ENCODE results near the gene SREBF1.

The SREBF1 gene

DNA sequence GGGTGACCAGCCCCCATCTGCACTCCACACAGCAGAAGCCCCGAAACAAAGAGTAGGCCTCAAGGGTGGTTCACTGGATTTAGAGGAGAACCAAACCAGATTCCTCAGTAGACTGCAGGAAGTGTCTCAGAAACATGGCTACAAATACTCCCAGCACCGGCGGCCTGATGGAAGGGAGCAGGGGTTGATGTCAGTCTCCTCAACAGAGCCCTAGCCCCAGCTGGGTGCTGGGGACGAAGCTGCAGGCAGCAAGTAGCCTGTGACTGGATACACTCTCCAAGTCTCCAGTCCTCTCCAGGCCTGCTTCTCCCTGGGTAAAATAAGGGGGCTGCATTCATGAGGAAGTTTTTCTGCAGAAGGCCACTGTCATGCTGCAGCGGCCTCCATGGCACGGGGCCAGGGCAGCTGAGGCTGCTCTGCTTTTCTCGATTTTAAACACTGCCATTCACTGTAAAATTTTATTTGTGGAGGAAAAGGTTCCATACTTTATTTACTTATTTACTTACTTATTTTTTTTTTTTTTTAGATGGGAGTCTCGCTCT, 36.7 kb upstream of the SREBF1 start:
- Histone ChIP-seq H3F3A (ENCODE audit: low read depth) (no peaks in the 10 kb centered on the region), H3K4me1 (ENCODE audit: insufficient read depth, low read length, poor library complexity, severe bottlenecking) (peaks cover 4% of the 10 kb centered on the region), H3K36me3 (ENCODE audit: insufficient read depth, low read length) (peaks cover 16% of the 10 kb centered on the region; the same call in 1 of the 2 replicates), H3K9ac (ENCODE audit: low read depth, low read length, poor library complexity, severe bottlenecking) (no peak overlapping the region), H3K9me3 (ENCODE audit: insufficient read depth, low read depth, low read length) (no peaks in the 10 kb centered on the region), H3K9me2 (replicated peaks; ENCODE audit: low read depth, low read length) (no peaks in the 10 kb centered on the region), H3K27me3 (ENCODE audit: insufficient read depth, low read length, poor library complexity, severe bottlenecking) (no peaks in the 10 kb centered on the region), H3K79me2 (ENCODE audit: insufficient read depth, low read length) (no peaks in the 10 kb centered on the region), H2AFZ (ENCODE audit: low read length) (no peak overlapping the region), H3K4me3 (ENCODE audit: low read length, poor library complexity, severe bottlenecking) (no peak overlapping the region), H3K4me2 (ENCODE audit: low read depth, low read length, poor library complexity, severe bottlenecking) (no peak overlapping the region), H4K20me1 (ENCODE audit: insufficient read depth, low read length, poor library complexity, severe bottlenecking) (no peaks in the 10 kb centered on the region)
- TF ChIP-seq, protein P1, sequence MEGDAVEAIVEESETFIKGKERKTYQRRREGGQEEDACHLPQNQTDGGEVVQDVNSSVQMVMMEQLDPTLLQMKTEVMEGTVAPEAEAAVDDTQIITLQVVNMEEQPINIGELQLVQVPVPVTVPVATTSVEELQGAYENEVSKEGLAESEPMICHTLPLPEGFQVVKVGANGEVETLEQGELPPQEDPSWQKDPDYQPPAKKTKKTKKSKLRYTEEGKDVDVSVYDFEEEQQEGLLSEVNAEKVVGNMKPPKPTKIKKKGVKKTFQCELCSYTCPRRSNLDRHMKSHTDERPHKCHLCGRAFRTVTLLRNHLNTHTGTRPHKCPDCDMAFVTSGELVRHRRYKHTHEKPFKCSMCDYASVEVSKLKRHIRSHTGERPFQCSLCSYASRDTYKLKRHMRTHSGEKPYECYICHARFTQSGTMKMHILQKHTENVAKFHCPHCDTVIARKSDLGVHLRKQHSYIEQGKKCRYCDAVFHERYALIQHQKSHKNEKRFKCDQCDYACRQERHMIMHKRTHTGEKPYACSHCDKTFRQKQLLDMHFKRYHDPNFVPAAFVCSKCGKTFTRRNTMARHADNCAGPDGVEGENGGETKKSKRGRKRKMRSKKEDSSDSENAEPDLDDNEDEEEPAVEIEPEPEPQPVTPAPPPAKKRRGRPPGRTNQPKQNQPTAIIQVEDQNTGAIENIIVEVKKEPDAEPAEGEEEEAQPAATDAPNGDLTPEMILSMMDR (conservative IDR thresholded peaks at IDR 0.05; ENCODE audit: low read length), result no peak
- no peak for TF ChIP-seq EZH2phosphoT487 (IDR thresholded peaks at IDR 0.05; ENCODE audit: borderline replicate concordance)

DNA sequence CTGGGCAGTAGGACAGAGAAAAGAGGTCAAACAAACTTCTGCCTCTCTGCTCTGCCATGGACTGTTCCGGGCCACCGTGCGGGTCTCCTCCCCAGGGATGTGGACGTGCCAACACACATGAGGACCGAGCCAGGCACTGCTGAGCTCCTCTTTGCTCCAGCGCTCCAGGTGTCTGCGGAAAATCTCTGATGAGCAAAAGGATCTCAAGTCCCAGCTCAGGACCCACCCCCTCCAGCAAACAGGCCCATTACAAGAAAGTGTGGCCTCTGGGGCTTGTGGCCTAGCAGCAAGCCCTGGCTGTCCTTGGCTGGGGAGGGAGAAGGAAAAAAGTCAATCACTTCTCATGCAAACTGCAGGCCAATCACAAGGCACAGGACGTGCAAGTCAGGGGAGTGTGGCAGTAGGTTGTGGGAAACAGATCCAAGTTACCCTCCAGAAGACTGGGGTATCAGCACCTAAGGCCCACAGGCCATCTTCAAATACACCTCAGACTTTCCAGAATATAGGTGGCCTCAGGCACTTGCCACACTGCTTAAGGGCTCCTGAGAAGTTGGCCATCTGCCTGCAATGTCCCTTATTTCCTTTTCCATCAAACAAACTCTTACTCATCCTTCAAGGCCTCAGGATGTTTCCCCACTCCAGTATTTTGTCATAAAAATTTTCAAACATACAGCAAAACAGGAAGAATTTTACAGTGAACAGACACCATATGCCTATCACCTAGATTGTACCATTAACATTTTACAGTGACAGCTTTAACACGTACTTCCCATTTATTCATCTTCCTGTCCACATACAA, 36.0 kb upstream of the SREBF1 start:
- peaks cover 10% of the 10 kb centered on the region; the same call in 1 of the 2 replicates for H3K36me3 ChIP-seq (ENCODE audit: insufficient read depth, low read length)
- no peaks in the 10 kb centered on the region for H4K20me1 ChIP-seq (ENCODE audit: insufficient read depth, low read length, poor library complexity, severe bottlenecking)
- H3K9me3 ChIP-seq (ENCODE audit: insufficient read depth, low read depth, low read length), result no peaks in the 10 kb centered on the region
- H3K9ac ChIP-seq (ENCODE audit: low read depth, low read length, poor library complexity, severe bottlenecking), result no peak overlapping the region
- peaks cover 4% of the 10 kb centered on the region for H3K4me1 ChIP-seq (ENCODE audit: insufficient read depth, low read length, poor library complexity, severe bottlenecking)
- no peaks in the 10 kb centered on the region for H3K79me2 ChIP-seq (ENCODE audit: insufficient read depth, low read length)
- no peak overlapping the region for H3K4me2 ChIP-seq (ENCODE audit: low read depth, low read length, poor library complexity, severe bottlenecking)
- H2AFZ ChIP-seq (ENCODE audit: low read length), result no peak overlapping the region
- no peaks in the 10 kb centered on the region for H3K9me2 ChIP-seq (replicated peaks; ENCODE audit: low read depth, low read length)
- TF ChIP-seq, protein P1 (conservative IDR thresholded peaks at IDR 0.05; ENCODE audit: low read length), result no peak
- TF ChIP-seq EZH2phosphoT487 (IDR thresholded peaks at IDR 0.05; ENCODE audit: borderline replicate concordance), result no peak
- no peaks in the 10 kb centered on the region for H3F3A ChIP-seq (ENCODE audit: low read depth)
- no peaks in the 10 kb centered on the region for H3K27me3 ChIP-seq (ENCODE audit: insufficient read depth, low read length, poor library complexity, severe bottlenecking)
- no peak overlapping the region for H3K4me3 ChIP-seq (ENCODE audit: low read length, poor library complexity, severe bottlenecking)

- H2AFZ ChIP-seq (ENCODE audit: low read length), result no peak overlapping the region
- TF ChIP-seq, protein P1 (conservative IDR thresholded peaks at IDR 0.05; ENCODE audit: low read length), result no peak
- TF ChIP-seq EZH2phosphoT487 (IDR thresholded peaks at IDR 0.05; ENCODE audit: borderline replicate concordance), result no peak
- no peaks in the 10 kb centered on the region for H3F3A ChIP-seq (ENCODE audit: low read depth)
These were observed 35.1 kb upstream of the SREBF1 start for GRCh38 chr17:17871913-17872312.

More at GRCh38 chr17:17871913-17872312, 35.1 kb upstream of the SREBF1 start:
- no peak overlapping the region for H3K9ac ChIP-seq (ENCODE audit: low read depth, low read length, poor library complexity, severe bottlenecking)
- H3K4me3 ChIP-seq (ENCODE audit: low read length, poor library complexity, severe bottlenecking), result no peak overlapping the region
- H3K27me3 ChIP-seq (ENCODE audit: insufficient read depth, low read length, poor library complexity, severe bottlenecking), result no peaks in the 10 kb centered on the region
- H3K4me2 ChIP-seq (ENCODE audit: low read depth, low read length, poor library complexity, severe bottlenecking), result no peak overlapping the region
- no peaks in the 10 kb centered on the region for H3K79me2 ChIP-seq (ENCODE audit: insufficient read depth, low read length)
- no peaks in the 10 kb centered on the region for H4K20me1 ChIP-seq (ENCODE audit: insufficient read depth, low read length, poor library complexity, severe bottlenecking)
- H3K9me3 ChIP-seq (ENCODE audit: insufficient read depth, low read depth, low read length), result no peaks in the 10 kb centered on the region
- peaks cover 4% of the 10 kb centered on the region for H3K4me1 ChIP-seq (ENCODE audit: insufficient read depth, low read length, poor library complexity, severe bottlenecking)
- H3K9me2 ChIP-seq (replicated peaks; ENCODE audit: low read depth, low read length), result no peaks in the 10 kb centered on the region
- H3K36me3 ChIP-seq (ENCODE audit: insufficient read depth, low read length), result peaks cover 8% of the 10 kb centered on the region; the same call in 1 of the 2 replicates
